Right atrium auricular region (tissue), 2 donors: ENCODE results near the gene APC2. TPM values are rescaled to one million over a fixed set of nuclear protein-coding genes. Genes with fewer than 3 reads are reported as not detected.
A peak's percentile ranks its signal among the peaks of the same experiment; 100 is the strongest.
"Not testable (repeated sequence)": the region's sequence is repeated elsewhere in the genome, so short reads cannot be mapped to it uniquely, and the experiment has no call there.

Source experiments
- DNase-seq: peaks from one replicate; pipeline ENCODE4 v3.0.0-alpha.2; 2019; ENCODE audit warnings: low spot score
- H3K27ac ChIP-seq, 2 donors: fragments of 200-600 bp; sonication (generic); 1 replicate in 1 of 2; 2 replicates in 1 of 2; pipeline ENCODE4 v1.5.1; 2016 to 2019
- H3K27me3 ChIP-seq, 2 donors: fragments of 200-600 bp; sonication (generic); one replicate each; pipeline versions ENCODE4 v1.5.1 to v1.6.0; 2017 to 2019
- H3K36me3 ChIP-seq: fragments of 200-600 bp; sonication (generic); one replicate; pipeline ENCODE4 v1.5.1; 2016
- H3K4me1 ChIP-seq, 2 donors: fragments of 200-600 bp; sonication (generic); one replicate each; pipeline versions ENCODE4 v1.5.1 to v1.6.0; 2017 to 2019
- H3K4me3 ChIP-seq, 2 donors: fragments of 200-600 bp; sonication (generic); 1 replicate in 1 of 2; 2 replicates in 1 of 2; pipeline ENCODE4 v1.5.1; 2017 to 2019; ENCODE audit warnings: mild to moderate bottlenecking in 1 of 2, moderate library complexity in 1 of 2
- H3K9me3 ChIP-seq, 2 donors: fragments of 200-600 bp; sonication (generic); one replicate each; pipeline ENCODE4 v1.5.1; 2019
- CTCF ChIP-seq, 2 donors: fragments of 200-600 bp; sonication (generic); IDR thresholded peaks; one replicate each; pipeline ENCODE4 v1.5.1; 2019; ENCODE audit warnings: antibody characterized with exemption in 2 of 2
- total RNA-seq, 2 donors: library from RNA; depleted of rRNA; stranded (reverse); fragments of >200 nt; gene quantifications; one replicate each; pipeline ENCODE4 v1.1.0, GENCODE V29; 2016

Gene APC2
- total RNA-seq, 2 donors from 2014 or later = 0.04 to 0.35 TPM

- Histone ChIP-seq H3K4me1 (peaks cover 0 to 80% of the 10 kb centered on the region in 2 donors), H3K27ac (peak overlapping the region; percentile 66 to 98), H3K27me3 (no peaks in the 10 kb centered on the region), H3K4me3 (peak overlapping the region in 1 of 2 donors; percentile 5), H3K36me3 (peaks cover 17% of the 10 kb centered on the region), H3K9me3 (no peaks in the 10 kb centered on the region)
- no peak for DNase-seq
- no peak for TF ChIP-seq CTCF (IDR thresholded peaks at IDR 0.05)
Measured at GRCh38 chr19:1416014-1416841, 33.7 kb upstream of the APC2 start.

GRCh38 chr19:1417145-1417544 lies 32.8 kb upstream of the APC2 start:
- Histone ChIP-seq H3K27me3 (no peaks in the 10 kb centered on the region), H3K4me1 (peaks cover 0 to 71% of the 10 kb centered on the region in 2 donors), H3K27ac (peak overlapping the region in 1 of 2 donors; percentile 98), H3K9me3 (no peaks in the 10 kb centered on the region), H3K36me3 (peaks cover 26% of the 10 kb centered on the region), H3K4me3 (no peak overlapping the region)
- DNase-seq = no peak
- TF ChIP-seq CTCF (IDR thresholded peaks at IDR 0.05) = no peak

- H3K27me3 ChIP-seq = no peaks in the 10 kb centered on the region
- no peak for TF ChIP-seq CTCF (IDR thresholded peaks at IDR 0.05)
- H3K4me1 ChIP-seq = peaks cover 0 to 63% of the 10 kb centered on the region in 2 donors
- H3K36me3 ChIP-seq = peaks cover 32% of the 10 kb centered on the region
- no peak for DNase-seq
- no peak overlapping the region for H3K4me3 ChIP-seq
- H3K9me3 ChIP-seq = no peaks in the 10 kb centered on the region
- H3K27ac ChIP-seq = peak overlapping the region; percentile 67 to 98
Measured at GRCh38 chr19:1417681-1418495, 32.0 kb upstream of the APC2 start.

GRCh38 chr19:1418496-1418775 lies 31.5 kb upstream of the APC2 start:
- no peak for TF ChIP-seq CTCF (IDR thresholded peaks at IDR 0.05)
- DNase-seq = no peak
- no peak overlapping the region for H3K4me3 ChIP-seq
- H3K27ac ChIP-seq = peak overlapping the region; percentile 67 to 98
- H3K27me3 ChIP-seq = no peaks in the 10 kb centered on the region
- peaks cover 34% of the 10 kb centered on the region for H3K36me3 ChIP-seq
- peaks cover 0 to 58% of the 10 kb centered on the region in 2 donors for H3K4me1 ChIP-seq
- H3K9me3 ChIP-seq = no peaks in the 10 kb centered on the region

GRCh38 chr19:1418951-1419738 lies 30.8 kb upstream of the APC2 start:
- Histone ChIP-seq H3K4me1 (peaks cover 0 to 51% of the 10 kb centered on the region in 2 donors), H3K27me3 (no peaks in the 10 kb centered on the region), H3K27ac (peak overlapping the region; percentile 67 to 98), H3K9me3 (no peaks in the 10 kb centered on the region), H3K4me3 (no peak overlapping the region), H3K36me3 (peaks cover 41% of the 10 kb centered on the region)
- TF ChIP-seq CTCF (IDR thresholded peaks at IDR 0.05) = no peak
- DNase-seq = no peak

- not testable (repeated sequence) for H3K27me3 ChIP-seq, H3K4me3 ChIP-seq, H3K27ac ChIP-seq, DNase-seq, H3K9me3 ChIP-seq
- Histone ChIP-seq H3K36me3 (peaks cover 48% of the 10 kb centered on the region), H3K4me1 (peaks cover 0 to 43% of the 10 kb centered on the region in 2 donors)
Measured at GRCh38 chr19:1420085-1420484, 29.8 kb upstream of the APC2 start.
